SU-DHL-6 (cell line): ENCODE measurements around the gene CFDP1.

Experiments used
- H2AFZ ChIP-seq: fragments of 200-600 bp; sonication (generic); 2 replicates; pipeline ENCODE4 v1.6.1; 2014; ENCODE audit warnings: low read depth, mild to moderate bottlenecking, moderate library complexity, mixed read lengths, antibody characterized with exemption, low read length; ENCODE audit not compliant: severe bottlenecking
- H3F3A ChIP-seq: fragments of 200-600 bp; shearing (Covaris generic); 2 replicates; pipeline ENCODE4 v1.6.0; 2016; ENCODE audit warnings: antibody characterized with exemption, mild to moderate bottlenecking; ENCODE audit not compliant: insufficient read depth
- H3K27ac ChIP-seq: fragments of 200-600 bp; sonication (generic); 2 replicates; pipeline ENCODE4 v1.5.1; 2016; ENCODE audit warnings: low read depth, mild to moderate bottlenecking, low read length, moderate library complexity, mixed read lengths
- H3K27me3 ChIP-seq: fragments of 200-600 bp; sonication (generic), shearing (Covaris generic); 2 replicates; pipeline ENCODE4 v1.6.0; 2014; ENCODE audit warnings: mild to moderate bottlenecking, low read length
- H3K36me3 ChIP-seq: fragments of 200-600 bp; sonication (generic); 2 replicates; pipeline ENCODE4 v1.6.1; 2014; ENCODE audit warnings: mild to moderate bottlenecking, low read length, mixed read lengths
- H3K4me2 ChIP-seq: fragments of 300-600, 200-600 bp; shearing (Covaris generic), sonication (generic); 2 replicates; pipeline ENCODE4 v1.6.0; 2014; ENCODE audit warnings: low read length, low read depth, mild to moderate bottlenecking; ENCODE audit not compliant: poor library complexity, severe bottlenecking
- H3K4me3 ChIP-seq: fragments of 200-600 bp; sonication (generic); 2 replicates; pipeline ENCODE4 v1.5.1; 2014; ENCODE audit warnings: antibody characterized with exemption, low read length, mild to moderate bottlenecking, mixed read lengths; ENCODE audit not compliant: insufficient read depth, poor library complexity, severe bottlenecking
- H3K79me2 ChIP-seq: fragments of 200-600 bp; sonication (generic); 2 replicates; pipeline ENCODE4 v1.6.1; 2014; ENCODE audit warnings: mild to moderate bottlenecking, low read length, moderate library complexity; ENCODE audit not compliant: insufficient read depth
- H3K9ac ChIP-seq: fragments of 200-600 bp; sonication (generic); 2 replicates; pipeline ENCODE4 v1.7.0; 2014; ENCODE audit warnings: mild to moderate bottlenecking, low read length
- H3K9me2 ChIP-seq: fragments of 200-600 bp; sonication (generic); replicated peaks from 2 replicates; pipeline ENCODE4 v1.6.1; 2014; ENCODE audit warnings: low read length; ENCODE audit not compliant: insufficient read depth
- H3K9me3 ChIP-seq: fragments of 200-600 bp; sonication (generic); 2 replicates; pipeline ENCODE4 v1.6.1; 2014; ENCODE audit warnings: low read length, mixed read lengths; ENCODE audit not compliant: insufficient read depth
- H4K20me1 ChIP-seq: fragments of 200-600 bp; sonication (generic); 2 replicates; pipeline ENCODE4 v1.6.1; 2014; ENCODE audit warnings: low read depth, mild to moderate bottlenecking, antibody characterized with exemption, low read length, moderate library complexity, mixed read lengths
- CTCF ChIP-seq: fragments of 200-600 bp; sonication (generic); IDR thresholded peaks from one replicate; pipeline ENCODE4 v1.5.1; 2017; ENCODE audit warnings: antibody characterized with exemption, mild to moderate bottlenecking, low read length, moderate library complexity; ENCODE audit not compliant: insufficient read depth, poor library complexity, severe bottlenecking
- EZH2phosphoT487 ChIP-seq: fragments of 200-600 bp; sonication (generic), shearing (Covaris generic); conservative IDR thresholded peaks from 2 replicates; pipeline ENCODE4 v1.6.1; 2018; ENCODE audit warnings: mild to moderate bottlenecking, antibody characterized with exemption, low read length, moderate library complexity, mixed read lengths

CFDP1 gene

GRCh38 chr16:75293173-75293572 lies 140.1 kb downstream of the CFDP1 start:
- no peak for TF ChIP-seq EZH2phosphoT487
- TF ChIP-seq CTCF, result no peak
- Histone ChIP-seq H3K36me3 (no peaks in the 10 kb centered on the region), H3K27ac (no peak overlapping the region)

GRCh38 chr16:75292691-75293090 lies 140.6 kb downstream of the CFDP1 start:
- Histone ChIP-seq H3K4me3 (no peak overlapping the region), H4K20me1 (no peaks in the 10 kb centered on the region), H3K9me2 (no peaks in the 10 kb centered on the region), H3K79me2 (no peaks in the 10 kb centered on the region), H3K9ac (no peak overlapping the region), H3K27me3 (no peaks in the 10 kb centered on the region), H3K9me3 (no peaks in the 10 kb centered on the region), H3F3A (no peaks in the 10 kb centered on the region), H3K4me2 (no peak overlapping the region), H2AFZ (no peak overlapping the region), H3K27ac (no peak overlapping the region), H3K36me3 (no peaks in the 10 kb centered on the region)
- TF ChIP-seq CTCF, result no peak
- no peak for TF ChIP-seq EZH2phosphoT487

More at GRCh38 chr16:75293173-75293572, 140.1 kb downstream of the CFDP1 start:
- Histone ChIP-seq H3K4me3 (no peak overlapping the region), H3K9ac (no peak overlapping the region), H3K9me3 (no peaks in the 10 kb centered on the region), H3K27me3 (no peaks in the 10 kb centered on the region), H3K79me2 (no peaks in the 10 kb centered on the region), H3K4me2 (no peak overlapping the region), H2AFZ (no peak overlapping the region), H3F3A (no peaks in the 10 kb centered on the region), H3K9me2 (no peaks in the 10 kb centered on the region), H4K20me1 (no peaks in the 10 kb centered on the region)

GRCh38 chr16:75289189-75289588 lies 144.1 kb downstream of the CFDP1 start:
- Histone ChIP-seq H2AFZ (no peak overlapping the region), H4K20me1 (no peaks in the 10 kb centered on the region), H3K4me3 (no peak overlapping the region), H3K27me3 (no peaks in the 10 kb centered on the region), H3K9ac (no peak overlapping the region), H3K27ac (no peak overlapping the region), H3K9me3 (no peaks in the 10 kb centered on the region), H3K79me2 (no peaks in the 10 kb centered on the region), H3K9me2 (no peaks in the 10 kb centered on the region), H3K4me2 (no peak overlapping the region), H3K36me3 (no peaks in the 10 kb centered on the region), H3F3A (no peaks in the 10 kb centered on the region)
- no peak for TF ChIP-seq EZH2phosphoT487
- no peak for TF ChIP-seq CTCF

GRCh38 chr16:75288596-75289120 lies 144.6 kb downstream of the CFDP1 start:
- no peaks in the 10 kb centered on the region for H3F3A ChIP-seq
- no peak overlapping the region for H2AFZ ChIP-seq
- H3K27ac ChIP-seq, result no peak overlapping the region
- H3K27me3 ChIP-seq, result no peaks in the 10 kb centered on the region
- H3K9ac ChIP-seq, result no peak overlapping the region
- no peak overlapping the region for H3K4me2 ChIP-seq
- no peak overlapping the region for H3K4me3 ChIP-seq
- H3K79me2 ChIP-seq, result no peaks in the 10 kb centered on the region
- TF ChIP-seq EZH2phosphoT487 (no peak), CTCF (no peak)
- no peaks in the 10 kb centered on the region for H3K9me2 ChIP-seq
- no peaks in the 10 kb centered on the region for H3K9me3 ChIP-seq
- no peaks in the 10 kb centered on the region for H3K36me3 ChIP-seq
- H4K20me1 ChIP-seq, result no peaks in the 10 kb centered on the region
